IMR-90 (cell line): Measurements from ENCODE around the gene CYP46A1. TPM values are rescaled to one million over a fixed set of nuclear protein-coding genes. Genes with fewer than 3 reads are reported as not detected.

Experiments
- ATAC-seq: fragments of 200-7000 bp; cut with Tn5 transposase; 2 replicates; pipeline ENCODE4 v1.9.1; 2020; ENCODE audit warnings: low read depth, mild to moderate bottlenecking, moderate library complexity
- BruUV-seq: library from RNA; stranded (reverse); fragments of 400-500 nt; replicated peaks from 2 replicates; lab custom pipeline; 2021; lab: Mats Ljungman, UMichigan
- CTCF ChIA-PET: fragments of 300-600 bp; formaldehyde crosslinking; extraction: SDS; loops from one replicate; lab custom pipeline; 2021; ENCODE audit warnings: antibody characterized with exemption; lab: Yijun Ruan, JAX
- POLR2A ChIA-PET: fragments of 300-600 bp; sonication (Branson Sonifier 250); formaldehyde crosslinking; loops from one replicate; lab custom pipeline; 2022; ENCODE audit warnings: antibody characterized with exemption; ENCODE audit not compliant: unreplicated experiment; lab: Charles Lee
- DNase-seq: peaks from one replicate; pipeline ENCODE4 v3.0.0; 2013
- H2AFZ ChIP-seq: replicated peaks from 2 replicates; pipeline ENCODE3; 2013; ENCODE audit warnings: low read length, mild to moderate bottlenecking; ENCODE audit not compliant: poor library complexity
- H2AK5ac ChIP-seq: 2 replicates; pipeline ENCODE4 v1.6.1; 2013; ENCODE audit warnings: low read depth, low read length, inconsistent platforms
- H2AK9ac ChIP-seq: replicated peaks from 2 replicates; pipeline ENCODE3; 2013; ENCODE audit warnings: mild to moderate bottlenecking, low read depth, low read length, moderate library complexity; ENCODE audit not compliant: poor library complexity
- H2BK120ac ChIP-seq: 2 replicates; pipeline ENCODE4 v1.6.1; 2013; ENCODE audit warnings: low read depth, low read length, inconsistent platforms
- H2BK15ac ChIP-seq: 3 replicates; pipeline ENCODE4 v1.6.1; 2013; ENCODE audit warnings: low read depth, low read length, inconsistent platforms
- H2BK20ac ChIP-seq: 2 replicates; pipeline ENCODE4 v1.6.1; 2013; ENCODE audit warnings: low read depth, mild to moderate bottlenecking, inconsistent platforms, low read length, moderate library complexity
- H2BK5ac ChIP-seq: 2 replicates; pipeline ENCODE4 v1.6.1; 2013; ENCODE audit warnings: mild to moderate bottlenecking, low read depth, low read length, inconsistent platforms; ENCODE audit not compliant: poor library complexity, severe bottlenecking
- H3K14ac ChIP-seq: replicated peaks from 2 replicates; pipeline ENCODE4 v1.6.1; 2013; ENCODE audit warnings: low read depth, low read length, inconsistent platforms
- H3K18ac ChIP-seq: 2 replicates; pipeline ENCODE4 v1.6.1; 2013; ENCODE audit warnings: low read depth, low read length, control low read depth
- H3K23ac ChIP-seq: 2 replicates; pipeline ENCODE4 v1.6.1; 2013; ENCODE audit warnings: low read depth, low read length, inconsistent platforms
- H3K27ac ChIP-seq: 2 replicates; pipeline ENCODE4 v1.5.1; 2013; ENCODE audit warnings: mild to moderate bottlenecking, control low read depth, low read length; ENCODE audit not compliant: insufficient read depth
- H3K27me3 ChIP-seq: 2 replicates; pipeline ENCODE4 v1.6.1; 2013; ENCODE audit warnings: low read length; ENCODE audit not compliant: control insufficient read depth, insufficient read depth
- H3K36me3 ChIP-seq: 2 replicates; pipeline ENCODE4 v1.6.1; 2013; ENCODE audit warnings: low read length, mixed read lengths; ENCODE audit not compliant: control insufficient read depth, insufficient read depth
- H3K4ac ChIP-seq: 2 replicates; pipeline ENCODE4 v1.6.1; 2013; ENCODE audit warnings: low read depth, low read length, inconsistent platforms
- H3K4me1 ChIP-seq: 2 replicates; pipeline ENCODE4 v1.6.1; 2013; ENCODE audit warnings: low read length, mixed read lengths; ENCODE audit not compliant: control insufficient read depth, insufficient read depth
- H3K4me2 ChIP-seq: 2 replicates; pipeline ENCODE4 v1.6.1; 2013; ENCODE audit warnings: low read depth, mild to moderate bottlenecking, control low read depth, low read length, moderate library complexity
- H3K4me3 ChIP-seq: 2 replicates; pipeline ENCODE4 v1.5.1; 2013; ENCODE audit warnings: low read depth, mild to moderate bottlenecking, control low read depth, low read length, moderate library complexity; ENCODE audit not compliant: insufficient read depth
- H3K56ac ChIP-seq: 2 replicates; pipeline ENCODE4 v1.6.1; 2013; ENCODE audit warnings: low read length, inconsistent platforms; ENCODE audit not compliant: insufficient read depth; ENCODE audit errors: extremely low read depth
- H3K79me1 ChIP-seq, 2 experiments: 2 replicates each; pipeline ENCODE4 v1.6.1; 2013; ENCODE audit warnings: low read length in 2 of 2, inconsistent platforms in 1 of 2, low read depth in 1 of 2
- H3K9ac ChIP-seq: 2 replicates; pipeline ENCODE4 v1.6.1; 2013; ENCODE audit warnings: low read depth, low read length, control low read depth
- H3K9me1 ChIP-seq: 2 replicates; pipeline ENCODE4 v1.6.1; 2013; ENCODE audit warnings: low read length, inconsistent platforms; ENCODE audit not compliant: insufficient read depth
- H3K9me3 ChIP-seq: 2 replicates; pipeline ENCODE4 v1.6.1; 2013; ENCODE audit warnings: low read length; ENCODE audit not compliant: control insufficient read depth, insufficient read depth
- H4K20me1 ChIP-seq: 2 replicates; pipeline ENCODE4 v1.6.1; 2013; ENCODE audit warnings: low read length, inconsistent platforms; ENCODE audit not compliant: insufficient read depth
- H4K5ac ChIP-seq: 2 replicates; pipeline ENCODE4 v1.6.1; 2013; ENCODE audit warnings: mild to moderate bottlenecking, low read depth, low read length, control low read depth
- H4K8ac ChIP-seq, 2 experiments: 2 replicates each; pipeline ENCODE4 v1.6.1; 2013; ENCODE audit warnings: low read depth in 2 of 2, low read length in 2 of 2, control low read depth in 1 of 2, inconsistent platforms in 1 of 2
- H4K91ac ChIP-seq: 2 replicates; pipeline ENCODE4 v1.6.1; 2013; ENCODE audit warnings: low read depth, low read length, inconsistent platforms; ENCODE audit not compliant: insufficient read depth
- BHLHE40 ChIP-seq: fragments of 150-350 bp; IDR thresholded peaks from 2 replicates; pipeline ENCODE4 v1.6.1; 2016; ENCODE audit warnings: mild to moderate bottlenecking, low read depth, low read length
- CHD1 ChIP-seq: IDR thresholded peaks from 2 replicates; pipeline ENCODE4 v1.6.1; 2012; ENCODE audit warnings: low read depth, low read length, improper control_type of control experiment
- ELK1 ChIP-seq: fragments of 150-350 bp; IDR thresholded peaks from 2 replicates; pipeline ENCODE4 v1.6.1; 2016; ENCODE audit warnings: low read depth, mild to moderate bottlenecking, low read length, moderate library complexity, borderline replicate concordance
- MAFK ChIP-seq: IDR thresholded peaks from 2 replicates; pipeline ENCODE4 v1.6.1; 2012; ENCODE audit warnings: low read depth, low read length, improper control_type of control experiment
- MAZ ChIP-seq: IDR thresholded peaks from 2 replicates; pipeline ENCODE4 v1.6.1; 2012; ENCODE audit warnings: low read depth, mild to moderate bottlenecking, low read length, improper control_type of control experiment, moderate library complexity, borderline replicate concordance
- MXI1 ChIP-seq: IDR thresholded peaks from 2 replicates; pipeline ENCODE4 v1.6.1; 2012; ENCODE audit warnings: low read depth, mild to moderate bottlenecking, low read length, moderate library complexity, borderline replicate concordance
- NFE2L2 ChIP-seq: fragments of 150-350 bp; IDR thresholded peaks from 2 replicates; pipeline ENCODE4 v1.6.1; 2016; ENCODE audit warnings: low read depth, mild to moderate bottlenecking, low read length
- POLR2A ChIP-seq: IDR thresholded peaks from 2 replicates; pipeline ENCODE4 v1.6.1; 2012; ENCODE audit warnings: mild to moderate bottlenecking, low read depth, low read length
- RAD21 ChIP-seq: IDR thresholded peaks from 2 replicates; pipeline ENCODE4 v1.6.1; 2012; ENCODE audit warnings: low read length, improper control_type of control experiment
- RFX5 ChIP-seq: IDR thresholded peaks from 2 replicates; pipeline ENCODE4 v1.8.0; 2012; ENCODE audit warnings: low read depth, mild to moderate bottlenecking, low read length, moderate library complexity
- SMC3 ChIP-seq: fragments of 150-350 bp; IDR thresholded peaks from 2 replicates; pipeline ENCODE4 v1.6.1; 2016; ENCODE audit warnings: low read depth, mild to moderate bottlenecking, antibody characterized with exemption, low read length, moderate library complexity
- USF2 ChIP-seq: fragments of 150-350 bp; IDR thresholded peaks from 2 replicates; pipeline ENCODE4 v1.6.1; 2017; ENCODE audit warnings: mild to moderate bottlenecking, antibody characterized with exemption, low read length, low read depth
- WGBS, 2 experiments: methylation state at CpG; one replicate each; pipeline versions ENCODE4 v1.1.5 to v1.1.7; 2013; ENCODE audit warnings: missing lambda C conversion rate in 2 of 2; ENCODE audit not compliant: insufficient read length in 1 of 2; ENCODE audit errors: extremely low coverage in 2 of 2; 5-methylcytosine and 5-hydroxymethylcytosine counted together
- dilution Hi-C: fragments of 300-500 bp; cut with HindIII; formaldehyde crosslinking; loops from one replicate; pipeline ENCODE4 v1.14.3; 2018; ENCODE audit warnings: low sequenced_read_pairs; ENCODE audit not compliant: unreplicated experiment
- in situ Hi-C: fragments of 300-500 bp; cut with MboI; formaldehyde crosslinking; loops from 3 replicates; pipeline ENCODE4 v1.14.3; 2019; ENCODE audit warnings: low sequenced_read_pairs, inconsistent platforms, mixed read lengths
- intact Hi-C: fragments of 100-400 bp; cut with micrococcal nuclease; formaldehyde crosslinking; loops from 2 replicates; pipeline ENCODE4 v1.10.0; 2022
- polyA plus RNA-seq, 3 experiments: library from polyadenylated mRNA; depleted of rRNA; stranded (reverse); fragments of >200 nt; gene quantifications; 2 replicates each; pipeline ENCODE4 v1.2.3, GENCODE V29; 2012; ENCODE audit warnings: low replicate concordance in 1 of 3
- total RNA-seq: library from RNA; depleted of rRNA; stranded (reverse); fragments of >200 nt; gene quantifications from 2 replicates; pipeline ENCODE4 v1.2.3, GENCODE V29; 2012

Gene CYP46A1
- total and polyA plus RNA-seq, 2 of the 4 experiments (the other 2 are of a cell fraction) = 0.18 to 0.31 TPM

GRCh38 chr14:99717682-99718013, 33.5 kb downstream of the CYP46A1 start:
- H3K9me3 ChIP-seq = no peaks in the 10 kb centered on the region
- no TSS peak for BruUV-seq
- H3K14ac ChIP-seq = no peak overlapping the region
- no peak overlapping the region for H3K18ac ChIP-seq
- H4K20me1 ChIP-seq = no peaks in the 10 kb centered on the region
- no peak overlapping the region for H3K27ac ChIP-seq
- no peak overlapping the region for H2BK15ac ChIP-seq
- no peak overlapping the region for H3K9ac ChIP-seq
- TF ChIP-seq SMC3 (no peak), POLR2A (no peak), NFE2L2 (no peak), USF2 (no peak), MXI1 (no peak), MAZ (no peak), RFX5 (no peak), ELK1 (no peak), RAD21 (no peak), MAFK (no peak), BHLHE40 (no peak), CHD1 (no peak)
- no peaks in the 10 kb centered on the region; the same call in 1 of the 2 replicates for H3K4me1 ChIP-seq
- no peak overlapping the region for H2BK20ac ChIP-seq
- no peak overlapping the region for H4K8ac ChIP-seq
- no peak overlapping the region for H2BK5ac ChIP-seq
- peaks cover 26% of the 10 kb centered on the region for H3K27me3 ChIP-seq
- ChIA-PET CTCF (no interaction called here), POLR2A (no interaction called here)
- in situ Hi-C loops = no loop called here
- no peak overlapping the region for H3K4me2 ChIP-seq
- WGBS, 2 experiments = no CpG with 5 or more reads among the region's 5 CpGs
- no peaks in the 10 kb centered on the region for H3K9me1 ChIP-seq
- H2AFZ ChIP-seq = no peak overlapping the region
- intact Hi-C loops = no loop called here
- H4K91ac ChIP-seq = no peak overlapping the region
- H4K5ac ChIP-seq = no peak overlapping the region
- no peaks in the 10 kb centered on the region for H3K36me3 ChIP-seq
- no peak overlapping the region for H2AK5ac ChIP-seq
- no peak overlapping the region for H3K4ac ChIP-seq
- H3K79me1 ChIP-seq = no peaks in the 10 kb centered on the region
- no peak overlapping the region for H3K23ac ChIP-seq
- H3K56ac ChIP-seq = no peak overlapping the region
- H2AK9ac ChIP-seq = no peak overlapping the region
- no peak for DNase-seq
- no peak overlapping the region for H3K4me3 ChIP-seq
- ATAC-seq = no peak
- no peak overlapping the region for H2BK120ac ChIP-seq
- dilution Hi-C loops = no loop called here
